HepG2 (cell line): ENCODE results near the gene MIA2. TPM values are rescaled to one million over a fixed set of nuclear protein-coding genes. Genes with fewer than 3 reads are reported as not detected.

Experiments used
- ATAC-seq: fragments of 200-7000 bp; cut with Tn5 transposase; 3 replicates; pipeline ENCODE4 v1.9.1; 2020; ENCODE audit warnings: mild to moderate bottlenecking, moderate library complexity
- BruUV-seq: library from RNA; stranded (reverse); fragments of 400-500 nt; replicated peaks from 2 replicates; lab custom pipeline; 2021; lab: Mats Ljungman, UMichigan
- CTCF ChIA-PET: fragments of 300-600 bp; formaldehyde crosslinking; extraction: SDS; loops from one replicate; lab custom pipeline; 2021; ENCODE audit warnings: low total read pairs, inconsistent platforms, low intra/inter-chr PET ratio; lab: Yijun Ruan, JAX
- POLR2A ChIA-PET: fragments of 350-600 bp; sonication (Branson Sonifier 250); formaldehyde crosslinking; loops from one replicate; lab custom pipeline; 2020; ENCODE audit warnings: antibody characterized with exemption, inconsistent platforms; lab: Yijun Ruan, JAX
- DNase-seq: peaks from one replicate; pipeline ENCODE4 v3.0.0-alpha.2; 2015; ENCODE audit warnings: low spot score
- FAIRE-seq: peaks from 3 replicates; lab custom pipeline; 2011; peaks lifted over from hg19 to GRCh38; lab: Jason Lieb, UNC
- H2AFZ ChIP-seq: one replicate; pipeline ENCODE4 v1.6.1; 2011; ENCODE audit warnings: low read length, inconsistent platforms
- H3K27ac ChIP-seq: fragments of 300-600 bp; 3 replicates; pipeline ENCODE4 v1.8.0; 2011; ENCODE audit warnings: mixed run types, mild to moderate bottlenecking, mixed read lengths, low read length, inconsistent platforms; ENCODE audit not compliant: insufficient read depth; ENCODE audit errors: extremely low read length
- H3K27me3 ChIP-seq, 2 experiments: fragments of 200-600 bp in 1 of 2; 2 replicates in 1 of 2; 3 replicates in 1 of 2; pipeline versions ENCODE4 v1.6.0 to v1.8.0; 2011; ENCODE audit warnings: low read length in 2 of 2, mild to moderate bottlenecking in 2 of 2, moderate library complexity in 2 of 2, inconsistent platforms in 1 of 2; ENCODE audit not compliant: insufficient read depth in 2 of 2, control insufficient read depth in 1 of 2
- H3K36me3 ChIP-seq, 2 experiments: fragments of 200-600 bp in 1 of 2; replicated peaks in 1 of 2; 2 replicates in 1 of 2; 3 replicates in 1 of 2; pipeline versions ENCODE4 v1.5.1 to v1.8.0; 2011; ENCODE audit warnings: low read length in 2 of 2, inconsistent platforms in 1 of 2; ENCODE audit not compliant: insufficient read depth in 2 of 2, control insufficient read depth in 1 of 2
- H3K4me1 ChIP-seq: 2 replicates; pipeline ENCODE4 v1.5.1; 2012; ENCODE audit warnings: low read length, inconsistent platforms; ENCODE audit not compliant: insufficient read depth
- H3K4me2 ChIP-seq: 2 replicates; pipeline ENCODE4 v1.6.0; 2011; ENCODE audit warnings: low read depth, low read length, inconsistent platforms
- H3K4me3 ChIP-seq, 3 experiments: fragments of 200-600 bp in 1 of 3; sonication (generic), shearing (Covaris generic) in 1 of 3; replicated peaks in 1 of 3; 2 replicates each; pipeline ENCODE4 v1.5.1; 2011 to 2016; ENCODE audit warnings: low read length in 3 of 3, inconsistent platforms in 2 of 3, low read depth in 2 of 3, mild to moderate bottlenecking in 2 of 3, control low read depth in 1 of 3, mixed read lengths in 1 of 3; ENCODE audit not compliant: insufficient read depth in 1 of 3
- H3K79me2 ChIP-seq: one replicate; pipeline ENCODE4 v1.6.1; 2011; ENCODE audit warnings: low read length, inconsistent platforms; ENCODE audit not compliant: insufficient read depth
- H3K9ac ChIP-seq: 2 replicates; pipeline ENCODE4 v1.6.0; 2011; ENCODE audit warnings: mild to moderate bottlenecking, low read depth, low read length, inconsistent platforms; ENCODE audit not compliant: insufficient read depth
- H3K9me3 ChIP-seq: 2 replicates; pipeline ENCODE4 v1.5.1; 2012; ENCODE audit warnings: mild to moderate bottlenecking, low read length
- H4K20me1 ChIP-seq: 2 replicates; pipeline ENCODE4 v1.6.0; 2011; ENCODE audit warnings: inconsistent platforms, mild to moderate bottlenecking, low read length, moderate library complexity; ENCODE audit not compliant: insufficient read depth
- HNRNPK ChIP-seq: fragments of 200-400 bp; formaldehyde crosslinking; IDR thresholded peaks from 2 replicates; pipeline ENCODE4 v1.6.1; 2018; ENCODE audit warnings: low read length, low read depth, moderate library complexity, mild to moderate bottlenecking; ENCODE audit not compliant: poor library complexity, severe bottlenecking
- KLF12 ChIP-seq: sonication (generic); formaldehyde crosslinking; IDR thresholded peaks from 2 replicates; pipeline ENCODE4 v1.4.0; 2020; ENCODE audit warnings: missing genetic modification reagents, borderline replicate concordance
- SMARCC2 ChIP-seq: fragments of 450-650 bp; IDR thresholded peaks from 2 replicates; pipeline ENCODE4 v1.6.1; 2017; ENCODE audit warnings: antibody characterized with exemption, mild to moderate bottlenecking
- SNAI1 ChIP-seq: sonication (generic); formaldehyde crosslinking; IDR thresholded peaks from 2 replicates; pipeline ENCODE4 v1.5.0; 2020; ENCODE audit warnings: mild to moderate bottlenecking, missing genetic modification reagents, borderline replicate concordance
- THRA ChIP-seq: sonication (generic); formaldehyde crosslinking; IDR thresholded peaks from 2 replicates; pipeline ENCODE4 v1.4.0; 2020; ENCODE audit warnings: missing genetic modification reagents, borderline replicate concordance
- ZFX ChIP-seq: sonication (generic); formaldehyde crosslinking; IDR thresholded peaks from 2 replicates; pipeline ENCODE4 v1.4.0; 2020; ENCODE audit warnings: mild to moderate bottlenecking, low read depth, missing genetic modification reagents, moderate library complexity
- ZNF264 ChIP-seq: sonication (generic); formaldehyde crosslinking; IDR thresholded peaks from 2 replicates; pipeline ENCODE4 v1.4.0; 2020; ENCODE audit warnings: missing genetic modification reagents
- ZNF776 ChIP-seq: sonication (generic); formaldehyde crosslinking; IDR thresholded peaks from 2 replicates; pipeline ENCODE4 v1.4.0; 2020; ENCODE audit warnings: mild to moderate bottlenecking, missing genetic modification reagents
- WGBS: methylation state at CpG from one replicate; pipeline ENCODE4 v1.1.6; 2017; ENCODE audit warnings: low lambda C conversion rate; 5-methylcytosine and 5-hydroxymethylcytosine counted together
- in situ Hi-C: cut with HindIII; loops from 2 replicates; pipeline ENCODE4 v1.10.0; 2017; ENCODE audit warnings: low pct_unique_long_range_greater_than_20kb; ENCODE audit not compliant: extremely low pct_ligation_motif_present
- intact Hi-C: fragments of 100-400 bp; cut with micrococcal nuclease; formaldehyde crosslinking; loops from one replicate; pipeline ENCODE4 v1.10.0; 2022; ENCODE audit not compliant: unreplicated experiment
- polyA plus RNA-seq, 8 experiments: library from polyadenylated mRNA; depleted of rRNA in 3 of 8; stranded (reverse) in 7 of 8; unstranded in 1 of 8; fragments of >200 nt; fragmentation: Illumina TruSeq in 4 of 8; extraction: Trizol in 4 of 8; gene quantifications; 2 replicates each; pipeline versions ENCODE4 v1.2.1 to v1.2.3, GENCODE V29; 2011 to 2016; ENCODE audit warnings: low read depth in 4 of 8, missing spikeins in 1 of 8, mixed read lengths in 1 of 8; ENCODE audit not compliant: insufficient read depth in 1 of 8
- total RNA-seq, 5 experiments: library from RNA; depleted of rRNA; stranded (reverse); fragments of >200 nt; fragmentation: Illumina TruSeq; extraction: Trizol; gene quantifications; 2 replicates each; pipeline ENCODE4 v1.2.3, GENCODE V29; 2016; ENCODE audit warnings: low read depth in 1 of 5

MIA2 gene
- total and polyA plus RNA-seq, 2 of the 13 experiments (the other 11 are each of a cell fraction or from before 2014, with no cell fraction given) = 134 to 158 TPM

- DNase-seq (no peak), ATAC-seq (no peak), FAIRE-seq (no peak)
- WGBS = 96% methylated on average over 3 of the region's 3 CpGs
- Histone ChIP-seq H3K9me3 (no peaks in the 10 kb centered on the region), H3K4me3 (no peak overlapping the region), H3K27ac (no peak overlapping the region), H3K4me1 (no peaks in the 10 kb centered on the region), H3K9ac (no peak overlapping the region), H3K27me3 (no peaks in the 10 kb centered on the region), H4K20me1 (no peaks in the 10 kb centered on the region), H2AFZ (no peak overlapping the region), H3K36me3 (peaks cover 11 to 55% of the 10 kb centered on the region in 2 experiments), H3K79me2 (no peaks in the 10 kb centered on the region), H3K4me2 (no peak overlapping the region)
- BruUV-seq = no TSS peak
- ChIA-PET POLR2A (interaction anchor here (0.6 to 1.6 kb wide), 3 partner anchors 41 to 1180 kb away, joined by 3 to 6 read pairs (median 4); no protein-coding TSS in a partner anchor), CTCF (no interaction called here)
- in situ Hi-C loops (no loop called here), intact Hi-C loops (no loop called here)
- no peak for TF ChIP-seq ZNF776 (CRISPR knock-in tag)
- no peak for TF ChIP-seq ZFX (CRISPR knock-in tag)
- TF ChIP-seq SNAI1 = no peak
- TF ChIP-seq KLF12 (CRISPR knock-in tag) = 0 out of 2 replicates have a peak, but pooled peaks have one; percentile 35
- no peak for TF ChIP-seq ZNF264 (CRISPR knock-in tag)
- TF ChIP-seq HNRNPK = peak; percentile 97
Measured at GRCh38 chr14:39307815-39308214, 74.1 kb downstream of the MIA2 start.

GRCh38 chr14:39310051-39310450, 76.3 kb downstream of the MIA2 start:
- CTCF ChIA-PET = no interaction called here
- no peaks in the 10 kb centered on the region for H3K27me3 ChIP-seq
- H3K27ac ChIP-seq = no peak overlapping the region
- peaks cover 8 to 50% of the 10 kb centered on the region in 2 experiments for H3K36me3 ChIP-seq
- no peak overlapping the region for H3K4me3 ChIP-seq
- DNase-seq (no peak), ATAC-seq (no peak), FAIRE-seq (no peak)
- in situ Hi-C loops (no loop called here), intact Hi-C loops (loop anchor here (5.0 kb wide), 1 partner anchor 78 kb away; the partner anchor contains the start of gene MIA2)
- BruUV-seq = no TSS peak
- no peaks in the 10 kb centered on the region for H3K79me2 ChIP-seq
- H4K20me1 ChIP-seq = no peaks in the 10 kb centered on the region
- POLR2A ChIA-PET = interaction anchor here (0.7 to 1.4 kb wide), 3 partner anchors 43 to 207 kb away, joined by 3 to 6 read pairs (median 4); partner anchors contain the start of gene SEC23A
- no peak overlapping the region for H2AFZ ChIP-seq
- TF ChIP-seq THRA (peak; percentile 16; the same call in 1 of the 2 replicates), SMARCC2 (no peak)
- no peaks in the 10 kb centered on the region for H3K9me3 ChIP-seq
- H3K4me1 ChIP-seq = no peaks in the 10 kb centered on the region
- no peak overlapping the region for H3K4me2 ChIP-seq
- no peak overlapping the region for H3K9ac ChIP-seq
